IMR-90 (cell line): ENCODE results near the gene HTT.

Experiments
- CTCF ChIP-seq: conservative IDR thresholded peaks from 2 replicates; pipeline ENCODE4 v1.5.1; 2012; ENCODE audit warnings: mild to moderate bottlenecking, low read depth, low read length, improper control_type of control experiment
- MXI1 ChIP-seq: IDR thresholded peaks from 2 replicates; pipeline ENCODE4 v1.6.1; 2012; ENCODE audit warnings: low read depth, mild to moderate bottlenecking, low read length, moderate library complexity, borderline replicate concordance
- POLR2A ChIP-seq: IDR thresholded peaks from 2 replicates; pipeline ENCODE4 v1.6.1; 2012; ENCODE audit warnings: mild to moderate bottlenecking, low read depth, low read length
- RAD21 ChIP-seq: IDR thresholded peaks from 2 replicates; pipeline ENCODE4 v1.6.1; 2012; ENCODE audit warnings: low read length, improper control_type of control experiment
- USF2 ChIP-seq: fragments of 150-350 bp; IDR thresholded peaks from 2 replicates; pipeline ENCODE4 v1.6.1; 2017; ENCODE audit warnings: mild to moderate bottlenecking, antibody characterized with exemption, low read length, low read depth

DNA sequence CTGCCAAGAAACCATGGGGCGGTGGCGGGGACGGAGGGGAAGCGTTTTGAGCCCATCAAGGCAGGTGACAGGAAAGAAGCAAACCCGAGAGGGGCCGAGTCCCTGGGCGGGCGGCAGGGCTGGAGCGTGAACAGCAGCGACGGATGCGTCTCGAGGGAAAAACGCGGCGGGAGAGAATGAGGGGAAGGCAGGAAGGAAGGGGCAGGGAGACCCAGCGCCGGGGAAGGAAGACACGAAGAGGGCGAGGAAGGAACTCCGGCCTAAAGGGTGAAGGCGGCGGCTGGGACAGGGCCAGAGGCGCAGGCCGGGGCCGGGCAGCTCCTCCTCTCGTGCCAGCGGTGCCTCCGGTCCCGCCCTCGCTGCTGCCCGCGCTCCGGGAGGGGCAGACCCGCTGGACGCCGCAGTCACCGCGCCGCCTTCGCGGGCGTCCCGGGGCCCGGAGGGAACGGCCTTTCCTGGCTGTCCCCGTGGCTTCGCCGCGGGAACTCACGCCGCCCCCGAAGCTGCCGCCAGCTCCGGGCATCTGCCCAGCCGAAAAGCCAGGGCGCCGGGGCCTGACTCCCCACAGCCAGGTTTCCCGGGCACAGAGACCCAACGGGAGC is 217.6 kb downstream of the HTT start:
- TF ChIP-seq POLR2A (no peak; the same call in 1 of the 2 replicates), USF2 (no peak), MXI1 (no peak), CTCF (no peak), RAD21 (no peak)
